Transverse colon (tissue), 4 donors: ENCODE measurements around the gene SPHK1. TPM values are rescaled to one million over a fixed set of nuclear protein-coding genes. Genes with fewer than 3 reads are reported as not detected.

Source experiments
- DNase-seq: peaks from one replicate; pipeline ENCODE4 v3.0.0-alpha.2; 2019
- H3K27ac ChIP-seq, 4 donors: fragments of 200-600 bp; sonication (generic); 2 replicates each; pipeline ENCODE4 v1.5.1; 2016 to 2018; ENCODE audit warnings: inconsistent platforms in 4 of 4
- H3K27me3 ChIP-seq: fragments of 200-600 bp; sonication (generic); 2 replicates; pipeline ENCODE4 v1.5.1; 2017; ENCODE audit warnings: inconsistent platforms
- H3K36me3 ChIP-seq, 4 donors: fragments of 200-600 bp; sonication (generic); 2 replicates each; pipeline ENCODE4 v1.5.1; 2017 to 2019; ENCODE audit warnings: inconsistent platforms in 4 of 4
- H3K4me1 ChIP-seq, 4 donors: fragments of 200-600 bp; sonication (generic); 2 replicates each; pipeline ENCODE4 v1.5.1; 2017 to 2020; ENCODE audit warnings: inconsistent platforms in 4 of 4
- H3K4me3 ChIP-seq, 4 donors: fragments of 200-600 bp; sonication (generic); 1 replicate in 1 of 4; 2 replicates in 3 of 4; pipeline versions ENCODE4 v1.5.1 to v1.6.1; 2017 to 2019; ENCODE audit warnings: inconsistent platforms in 4 of 4
- H3K9me3 ChIP-seq, 2 donors: fragments of 200-600 bp; sonication (generic); 2 replicates each; pipeline ENCODE4 v1.5.1; 2017 to 2019; ENCODE audit warnings: inconsistent platforms in 2 of 2
- EP300 ChIP-seq: sonication (generic); formaldehyde crosslinking; IDR thresholded peaks from one replicate; pipeline ENCODE4 v1.6.1; 2017; ENCODE audit warnings: antibody characterized with exemption, low read depth
- POLR2A ChIP-seq: fragments of 450-650 bp; IDR thresholded peaks from one replicate; pipeline ENCODE4 v1.6.1; 2016; ENCODE audit warnings: antibody characterized with exemption, mild to moderate bottlenecking, moderate library complexity
- POLR2AphosphoS5 ChIP-seq, 3 donors: sonication (generic); formaldehyde crosslinking; IDR thresholded peaks; one replicate each; pipeline ENCODE4 v1.6.1; 2016; ENCODE audit warnings: antibody characterized with exemption in 3 of 3
- whole genome bisulfite sequencing, 2 donors: methylation state at CpG; one replicate each; pipeline ENCODE4 v1.1.5; 2018; ENCODE audit warnings: low coverage in 1 of 2; 5-methylcytosine and 5-hydroxymethylcytosine counted together
- in situ Hi-C, 4 donors: fragments of 200-750 bp; cut with MboI; loops; one replicate each; pipeline versions ENCODE4 v1.15.0 to v1.15.1; 2017; ENCODE audit warnings: low sequenced_read_pairs in 3 of 4, low pct_ligation_motif_present in 1 of 4, low pct_unique_long_range_greater_than_20kb in 1 of 4
- intact Hi-C: fragments of 100-400 bp; cut with DNase I; formaldehyde crosslinking; loops from one replicate; pipeline ENCODE4 v1.15.1; 2023; ENCODE audit warnings: low total_unique reads
- total RNA-seq, 4 donors: library from RNA; depleted of rRNA; stranded (reverse); fragments of >200 nt; gene quantifications; one replicate each; pipeline ENCODE4 v1.1.0, GENCODE V29; 2016
- TF ChIP-seq, protein P1 (sequence below), 5 experiments: fragments of 200-600 bp in 3 of 5; fragments of 450-650 bp in 2 of 5; sonication (generic) in 3 of 5; IDR thresholded peaks; 1 replicate in 2 of 5; 2 replicates in 3 of 5; pipeline ENCODE4 v1.5.1; 2016 to 2017; ENCODE audit warnings: antibody characterized with exemption in 5 of 5, inconsistent platforms in 3 of 5, mild to moderate bottlenecking in 2 of 5, moderate library complexity in 1 of 5

Gene SPHK1
- total RNA-seq, 4 donors from 2014 or later = 4.2 to 16.1 (median 6.8) TPM; not detected in 1

DNA sequence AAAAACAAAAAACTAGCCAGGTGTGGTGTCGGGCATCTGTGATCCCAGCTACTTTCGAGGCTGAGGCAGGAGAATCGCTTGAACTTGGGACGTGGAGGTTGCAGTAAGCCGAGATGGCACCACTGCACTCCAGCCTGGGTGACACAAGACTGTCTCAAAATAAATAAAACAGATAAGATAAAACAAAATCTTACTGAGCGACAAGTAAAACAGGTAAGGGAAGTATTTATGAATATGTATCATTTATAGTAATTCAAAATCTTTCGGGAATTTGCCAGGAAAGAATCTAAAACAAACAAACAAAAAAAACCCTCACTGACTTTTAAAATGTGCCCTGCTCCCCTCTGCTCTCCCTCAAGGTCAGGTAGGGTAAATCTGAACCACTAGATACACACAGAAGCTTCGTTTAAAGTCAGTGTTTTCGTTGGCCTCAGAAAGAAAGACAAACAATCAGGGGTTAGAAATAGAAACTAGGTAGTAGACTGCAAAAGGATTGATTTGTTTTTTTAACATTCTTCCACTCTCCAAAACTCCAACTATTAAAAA, 32.8 kb upstream of the SPHK1 start:
- 78% methylated on average over 8 to 9 of the region's 9 CpGs for whole genome bisulfite sequencing, 2 donors
- DNase-seq = no peak
- Histone ChIP-seq H3K9me3 (no peaks in the 10 kb centered on the region), H3K36me3 (peaks cover 0 to 18% (median 8%) of the 10 kb centered on the region in 4 donors), H3K27me3 (no peaks in the 10 kb centered on the region), H3K4me3 (no peak overlapping the region), H3K27ac (no peak overlapping the region), H3K4me1 (peaks cover 7 to 30% (median 17%) of the 10 kb centered on the region in 4 donors)
- no peak for TF ChIP-seq EP300
- TF ChIP-seq POLR2AphosphoS5 (IDR thresholded peaks at IDR 0.05) = no peak
- TF ChIP-seq, protein P1, sequence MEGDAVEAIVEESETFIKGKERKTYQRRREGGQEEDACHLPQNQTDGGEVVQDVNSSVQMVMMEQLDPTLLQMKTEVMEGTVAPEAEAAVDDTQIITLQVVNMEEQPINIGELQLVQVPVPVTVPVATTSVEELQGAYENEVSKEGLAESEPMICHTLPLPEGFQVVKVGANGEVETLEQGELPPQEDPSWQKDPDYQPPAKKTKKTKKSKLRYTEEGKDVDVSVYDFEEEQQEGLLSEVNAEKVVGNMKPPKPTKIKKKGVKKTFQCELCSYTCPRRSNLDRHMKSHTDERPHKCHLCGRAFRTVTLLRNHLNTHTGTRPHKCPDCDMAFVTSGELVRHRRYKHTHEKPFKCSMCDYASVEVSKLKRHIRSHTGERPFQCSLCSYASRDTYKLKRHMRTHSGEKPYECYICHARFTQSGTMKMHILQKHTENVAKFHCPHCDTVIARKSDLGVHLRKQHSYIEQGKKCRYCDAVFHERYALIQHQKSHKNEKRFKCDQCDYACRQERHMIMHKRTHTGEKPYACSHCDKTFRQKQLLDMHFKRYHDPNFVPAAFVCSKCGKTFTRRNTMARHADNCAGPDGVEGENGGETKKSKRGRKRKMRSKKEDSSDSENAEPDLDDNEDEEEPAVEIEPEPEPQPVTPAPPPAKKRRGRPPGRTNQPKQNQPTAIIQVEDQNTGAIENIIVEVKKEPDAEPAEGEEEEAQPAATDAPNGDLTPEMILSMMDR (IDR thresholded peaks at IDR 0.05) = no peak
- TF ChIP-seq POLR2A = no peak
- intact Hi-C loops = no loop called here
- in situ Hi-C loops = no loop called here

DNA sequence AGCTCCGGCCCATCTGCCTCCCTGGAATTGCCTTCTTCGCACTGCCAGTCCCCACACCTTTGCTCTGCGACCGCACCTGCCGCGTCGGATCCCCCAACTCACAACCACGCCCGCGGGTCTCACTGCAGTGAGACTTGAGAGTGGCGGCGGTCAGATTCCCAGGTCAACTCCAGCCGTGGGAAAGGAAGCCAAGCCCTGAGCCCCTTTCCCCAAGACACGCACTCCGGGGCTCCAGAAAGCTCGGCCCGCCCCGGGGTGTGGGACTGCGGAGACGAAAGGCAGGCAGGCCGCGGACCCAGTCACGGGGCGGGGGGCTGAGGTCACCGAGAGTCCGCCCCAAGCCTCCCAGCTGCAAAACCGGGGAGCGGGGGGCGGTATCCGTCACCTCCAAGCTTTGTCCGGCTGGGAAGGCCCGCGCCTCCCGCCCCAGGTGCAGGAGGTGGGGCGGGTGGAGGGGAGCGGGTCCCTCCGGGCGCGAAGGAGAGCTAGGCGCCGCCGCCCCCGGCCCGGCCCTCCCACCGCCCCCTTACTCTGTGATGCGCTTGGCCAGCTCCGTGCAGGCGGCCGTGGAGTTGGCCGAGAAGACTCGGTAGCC, 31.3 kb upstream of the SPHK1 start:
- Histone ChIP-seq H3K27me3 (no peaks in the 10 kb centered on the region), H3K4me3 (peak overlapping the region; percentile 72 to 99 (median 88)), H3K9me3 (no peaks in the 10 kb centered on the region), H3K4me1 (peaks cover 7 to 38% (median 17%) of the 10 kb centered on the region in 4 donors), H3K27ac (peak overlapping the region; percentile 86 to 92 (median 91)), H3K36me3 (peaks cover 0 to 5% (median 2%) of the 10 kb centered on the region in 4 donors)
- in situ Hi-C loops = no loop called here
- intact Hi-C loops = no loop called here
- 2% methylated on average over 40 of the region's 51 CpGs; no CpG with 5 or more reads in 1 of the 2 donors for WGBS, 2 donors
- DNase-seq = peak; percentile 47
- TF ChIP-seq, protein P1 (IDR thresholded peaks at IDR 0.05) = no peak
- no peak for TF ChIP-seq POLR2AphosphoS5 (IDR thresholded peaks at IDR 0.05)
- no peak for TF ChIP-seq POLR2A
- no peak for TF ChIP-seq EP300

DNA sequence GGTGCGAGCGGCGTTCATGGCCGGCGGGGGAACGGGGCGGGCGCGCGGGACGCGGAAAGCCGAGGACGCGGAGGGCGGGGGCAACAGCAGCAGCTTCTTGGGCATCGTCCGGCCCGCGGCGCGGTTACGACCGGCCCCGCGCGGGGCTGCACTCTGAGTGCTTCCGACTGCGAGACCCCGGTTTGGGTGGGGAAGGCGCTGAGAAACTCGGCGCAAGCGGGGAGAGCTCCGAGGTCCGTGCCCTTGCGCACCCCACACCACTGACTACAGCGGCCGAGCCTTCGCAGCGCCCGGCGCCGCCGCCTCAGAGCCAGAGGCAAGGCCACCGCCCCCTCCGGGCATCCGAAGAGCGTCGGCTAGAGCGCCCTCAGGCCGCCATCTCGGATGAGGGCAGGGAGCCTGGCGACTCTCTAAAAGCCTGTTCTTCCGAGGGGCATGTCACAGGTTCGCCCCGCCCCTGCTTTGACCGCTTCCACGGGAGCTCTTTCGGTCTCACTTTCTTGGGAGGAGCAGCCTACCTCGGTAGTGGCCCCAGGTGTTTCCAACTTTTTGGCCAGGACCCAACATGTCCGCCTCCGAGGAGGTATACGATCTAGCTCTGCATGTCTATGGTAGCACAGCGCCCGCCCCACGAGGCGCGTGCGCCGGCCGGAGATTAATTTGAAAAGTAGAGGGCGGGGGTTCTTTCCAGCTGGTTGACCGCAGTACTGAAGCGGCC, 30.7 kb upstream of the SPHK1 start, which contains the start of gene PRPSAP1:
Gene PRPSAP1 (minus strand): TSS at position 318 of the 718 bp plus-strand sequence. CDS start 213 bp downstream, at position 105.
- TF ChIP-seq POLR2AphosphoS5 (IDR thresholded peaks at IDR 0.05) (peak; percentile 87 to 93 (median 88)), POLR2A (peak; percentile 91), EP300 (no peak)
- TF ChIP-seq, protein P1 (IDR thresholded peaks at IDR 0.05) = peak; percentile 39 to 66 (median 49)
- peaks cover 7 to 38% (median 17%) of the 10 kb centered on the region in 4 donors for H3K4me1 ChIP-seq
- intact Hi-C loops (no loop called here), in situ Hi-C loops (no loop called here)
- no peaks in the 10 kb centered on the region for H3K36me3 ChIP-seq
- peak within 1 kb of the TSS; percentile 86 to 92 (median 91) for H3K27ac ChIP-seq
- peak within 1 kb of the TSS; percentile 72 to 99 (median 88) for H3K4me3 ChIP-seq
- no peaks in the 10 kb centered on the region for H3K27me3 ChIP-seq
- no peaks in the 10 kb centered on the region for H3K9me3 ChIP-seq
- DNase-seq = peak; percentile 88
- 0 to 2% methylated on average over 3 to 12 of the region's 75 CpGs for WGBS, 2 donors

DNA sequence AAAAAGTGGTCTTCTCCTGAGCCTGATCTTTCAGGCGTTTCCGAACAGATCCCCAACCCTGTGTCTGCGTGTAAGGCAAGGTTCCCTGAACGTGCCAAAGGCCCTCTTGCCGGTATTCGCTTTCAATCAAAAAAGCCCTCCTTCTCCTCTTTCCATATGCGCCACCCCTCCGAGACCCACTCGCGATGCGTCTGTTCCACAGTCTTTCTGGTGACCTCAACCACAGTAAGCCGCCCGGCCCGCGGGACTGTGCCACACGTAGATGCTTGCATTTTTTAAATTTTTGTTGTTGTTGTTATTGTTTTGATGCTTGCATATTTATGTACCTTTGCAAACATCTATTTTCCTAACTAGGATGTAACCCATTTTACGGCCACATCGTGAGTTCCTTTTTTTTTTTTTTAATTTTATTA, 30.1 kb upstream of the SPHK1 start:
- peak overlapping the region; percentile 86 to 92 (median 91) for H3K27ac ChIP-seq
- TF ChIP-seq POLR2AphosphoS5 (IDR thresholded peaks at IDR 0.05) = no peak
- no peak for TF ChIP-seq POLR2A
- TF ChIP-seq, protein P1 (IDR thresholded peaks at IDR 0.05) = no peak
- no peak for TF ChIP-seq EP300

More for the DNA sequence above, 30.1 kb upstream of the SPHK1 start:
- Histone ChIP-seq H3K4me1 (peaks cover 7 to 38% (median 17%) of the 10 kb centered on the region in 4 donors), H3K4me3 (peak overlapping the region; percentile 43 to 90 (median 78)), H3K36me3 (no peaks in the 10 kb centered on the region), H3K9me3 (no peaks in the 10 kb centered on the region), H3K27me3 (no peaks in the 10 kb centered on the region)
- intact Hi-C loops = no loop called here
- WGBS, 2 donors = 0 to 8% methylated on average over 4 to 18 of the region's 18 CpGs
- no peak for DNase-seq
- in situ Hi-C loops = no loop called here
